K562 (cell line): Measurements from ENCODE around the gene ZNF575. TPM values are rescaled to one million over a fixed set of nuclear protein-coding genes. Genes with fewer than 3 reads are reported as not detected.

Experiments used
- ATF1 ChIP-seq, 2 experiments: fragments of 450-650 bp in 1 of 2; IDR thresholded peaks; 2 replicates each; pipeline ENCODE4 v1.6.1; 2016; ENCODE audit warnings: missing compliant biosample characterization in 1 of 2, missing genetic modification characterization in 1 of 2
- EGR1 ChIP-seq: fragments of 450-650 bp; conservative IDR thresholded peaks from 2 replicates; pipeline ENCODE4 v1.6.1; 2017; ENCODE audit warnings: mild to moderate bottlenecking
- ETV6 ChIP-seq, 3 experiments: fragments of 150-350 bp in 1 of 3; sonication (generic) in 1 of 3; formaldehyde crosslinking in 1 of 3; IDR thresholded peaks; 2 replicates each; pipeline versions ENCODE4 v1.6.1 to v1.8.0; 2014 to 2022; ENCODE audit warnings: borderline replicate concordance in 2 of 3, low read depth in 2 of 3, antibody characterized with exemption in 1 of 3, low read length in 1 of 3, mild to moderate bottlenecking in 1 of 3, missing genetic modification reagents in 1 of 3
- FOXP1 ChIP-seq: sonication (generic); formaldehyde crosslinking; IDR thresholded peaks from 2 replicates; pipeline ENCODE4 v1.8.0; 2022; ENCODE audit warnings: mild to moderate bottlenecking, missing genetic modification reagents
- HNRNPLL ChIP-seq: fragments of 200-400 bp; formaldehyde crosslinking; IDR thresholded peaks from 2 replicates; pipeline ENCODE4 v1.6.1; 2017; ENCODE audit warnings: low read length, low read depth, mild to moderate bottlenecking; ENCODE audit not compliant: poor library complexity, severe bottlenecking
- MAX ChIP-seq: sonication (generic); formaldehyde crosslinking; IDR thresholded peaks from 2 replicates; pipeline ENCODE4 v1.9.0; 2022; ENCODE audit warnings: mild to moderate bottlenecking, missing genetic modification reagents
- MAZ ChIP-seq, 2 experiments: fragments of 450-650 bp in 1 of 2; sonication (generic) in 1 of 2; formaldehyde crosslinking; IDR thresholded peaks in 1 of 2; conservative IDR thresholded peaks in 1 of 2; 2 replicates each; pipeline versions ENCODE4 v1.4.0 to v1.5.0; 2020; ENCODE audit warnings: mild to moderate bottlenecking in 1 of 2, missing genetic modification reagents in 1 of 2
- NR4A1 ChIP-seq, 2 experiments: fragments of 250-450 bp in 1 of 2; fragments of 450-650 bp in 1 of 2; sonication (Bioruptor Pico) in 1 of 2; IDR thresholded peaks; 2 replicates each; pipeline versions ENCODE4 v1.4.0 to v1.6.1; 2016 to 2020; ENCODE audit warnings: mild to moderate bottlenecking in 2 of 2, missing compliant biosample characterization in 1 of 2, missing genetic modification characterization in 1 of 2, moderate library complexity in 1 of 2
- POLR2G ChIP-seq: fragments of 200-400 bp; formaldehyde crosslinking; IDR thresholded peaks from 2 replicates; pipeline ENCODE4 v1.6.1; 2017; ENCODE audit warnings: low read depth, mild to moderate bottlenecking, antibody characterized with exemption, low read length, moderate library complexity
- RAD51 ChIP-seq: fragments of 450-650 bp; IDR thresholded peaks from 2 replicates; pipeline ENCODE4 v1.7.1; 2016; ENCODE audit warnings: low read depth, mild to moderate bottlenecking, borderline replicate concordance
- RB1 ChIP-seq: fragments of 450-650 bp; IDR thresholded peaks from 2 replicates; pipeline ENCODE4 v1.6.1; 2017; ENCODE audit warnings: low read depth, mild to moderate bottlenecking
- TAF1 ChIP-seq: IDR thresholded peaks from 2 replicates; pipeline ENCODE4 v1.6.1; 2011; ENCODE audit warnings: mild to moderate bottlenecking, low read length, moderate library complexity; ENCODE audit not compliant: insufficient read depth, control insufficient read depth, severe bottlenecking; ENCODE audit errors: extremely low read depth
- ZNF431 ChIP-seq: sonication (generic); formaldehyde crosslinking; IDR thresholded peaks from 2 replicates; pipeline ENCODE4 v1.8.0; 2022; ENCODE audit warnings: mild to moderate bottlenecking, missing genetic modification reagents
- polyA plus RNA-seq, 8 experiments: library from polyadenylated mRNA; depleted of rRNA in 4 of 8; stranded (reverse) in 5 of 8; unstranded in 3 of 8; fragments of >200 nt; fragmentation: Nextera tagmentation in 2 of 8; fragmentation: Illumina TruSeq in 1 of 8; extraction: Ambion mirVana in 2 of 8; extraction: Trizol in 1 of 8; gene quantifications; 2 replicates each; pipeline versions ENCODE4 v1.2.1 to v1.2.3, GENCODE V29; 2011 to 2014; ENCODE audit warnings: inconsistent platforms in 1 of 8, missing spikeins in 1 of 8
- total RNA-seq, 7 experiments: library from RNA; depleted of rRNA in 6 of 7; stranded (reverse); fragments of >200 nt in 6 of 7; fragmentation: Illumina TruSeq in 2 of 7; extraction: Trizol in 2 of 7; gene quantifications; 2 replicates each; pipeline versions ENCODE4 v1.2.1 to v1.2.3, GENCODE V29; 2011 to 2021; ENCODE audit warnings: low replicate concordance in 1 of 7

Gene ZNF575
- total and polyA plus RNA-seq, 9 of the 15 experiments (the other 6 are each of a cell fraction or from before 2014, with no cell fraction given) = 0.20 to 0.98 (median 0.32) TPM; not detected in 6

DNA sequence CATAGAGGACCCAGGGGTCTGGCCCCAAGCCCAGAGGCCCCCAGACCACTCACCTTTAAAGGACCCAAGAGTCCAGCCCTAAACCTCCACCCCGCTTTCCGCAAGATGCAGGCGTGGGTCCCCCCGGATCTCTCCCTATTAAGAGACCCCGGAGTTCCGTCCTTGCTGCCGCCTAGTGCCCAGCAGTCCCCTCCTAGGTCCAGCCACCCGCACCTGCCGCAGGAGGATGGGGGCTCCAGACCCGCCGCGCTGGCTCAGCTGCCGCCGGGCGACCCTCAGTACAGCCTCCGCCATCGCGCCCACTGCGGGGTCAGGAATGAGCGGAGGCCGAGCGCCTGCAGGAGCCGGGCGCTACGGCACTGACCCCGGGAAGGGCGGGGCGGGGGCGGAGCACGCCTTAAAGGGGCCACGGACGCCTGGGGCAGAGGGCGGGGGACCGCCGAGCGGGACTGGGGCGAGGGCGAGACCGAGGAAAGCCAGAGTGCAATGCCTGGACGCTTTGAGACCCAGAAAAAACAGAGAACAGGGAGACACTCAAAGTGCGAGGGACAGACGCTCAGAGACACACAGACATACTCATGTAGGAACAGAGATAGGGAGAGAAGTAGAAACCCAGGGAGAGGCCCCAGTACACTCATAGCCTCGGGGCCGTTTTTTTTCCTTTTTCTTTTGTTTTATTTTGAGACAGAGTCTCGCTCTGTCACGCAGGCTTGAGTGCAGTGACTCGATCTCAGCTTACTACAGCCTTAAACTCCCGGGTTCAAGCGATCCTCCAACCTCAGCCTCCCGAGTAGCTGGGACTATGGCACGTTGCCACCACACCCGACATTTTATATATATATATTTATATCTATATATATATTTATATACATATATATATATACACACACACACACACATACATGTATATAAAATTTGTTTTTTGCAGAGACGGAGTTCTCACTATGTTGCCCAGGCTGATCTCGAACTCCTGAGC lies 5.8 kb upstream of the ZNF575 start, which contains the start of gene ETHE1 (continued):
- TF ChIP-seq MAX (peak; percentile 79), TAF1 (peak; percentile 54), EGR1 (peak; percentile 77), HNRNPLL (peak; percentile 67), ATF1 (CRISPR knock-in tag; IDR thresholded peaks at IDR 0.05) (no peak), ATF1 (tag; IDR thresholded peaks at IDR 0.05) (peak; percentile 38), FOXP1 (CRISPR knock-in tag) (peak; percentile 64; the same call in 1 of the 2 replicates), RAD51 (no peak), MAZ (CRISPR knock-in tag; conservative IDR thresholded peaks at IDR 0.05 in 1 of 2, IDR thresholded peaks at IDR 0.05 in 1 of 2) (peak; percentile 90 to 95), ETV6 (IDR thresholded peaks at IDR 0.05; ENCODE audit: borderline replicate concordance in 1 of 2, low read depth in 2 of 2, low read length in 1 of 2) (no peak), ETV6 (CRISPR knock-in tag; IDR thresholded peaks at IDR 0.05; ENCODE audit: borderline replicate concordance) (no peak), POLR2G (peak; percentile 93), RB1 (peak; percentile 62; the same call in 1 of the 2 replicates), ZNF431 (CRISPR knock-in tag) (0 out of 2 replicates have a peak, but pooled peaks have one; percentile 40), NR4A1 (CRISPR knock-in tag; IDR thresholded peaks at IDR 0.05) (0 out of 2 replicates have a peak, but pooled peaks have one; percentile 41), NR4A1 (tag; IDR thresholded peaks at IDR 0.05) (no peak)
